Measurements from ENCODE around the gene STIMATE. TPM values are rescaled to one million over a fixed set of nuclear protein-coding genes. Genes with fewer than 3 reads are reported as not detected.

The STIMATE gene
- total RNA-seq, 1 experiment from 2014 or later = 13.5 TPM

DNA sequence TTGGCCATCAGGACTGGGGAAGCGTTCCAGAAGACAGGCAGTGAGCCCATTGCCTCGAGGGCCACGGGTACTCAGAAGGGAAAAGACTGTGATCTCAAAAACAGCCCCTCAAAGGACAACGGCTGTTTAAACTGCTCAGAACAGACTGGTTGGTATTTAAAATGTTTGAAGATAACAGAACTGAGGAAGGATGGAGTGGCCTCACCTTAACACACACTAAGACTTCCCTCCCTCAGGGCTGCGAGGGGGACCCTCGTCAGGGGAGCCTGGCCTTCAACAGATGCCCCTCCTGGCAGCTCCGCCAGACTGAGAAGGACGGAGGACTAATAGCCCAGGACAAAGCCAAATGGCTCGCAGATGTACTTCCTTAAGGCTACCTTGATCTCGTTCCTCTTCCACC lies 2.6 kb downstream of the STIMATE start:
- Histone ChIP-seq H3K27me3 (replicated peaks; ENCODE audit: control insufficient read depth, insufficient read depth, low read length) (no peaks in the 10 kb centered on the region), H3K4me3 (ENCODE audit: low read depth, low read length) (no peak overlapping the region), H3K4me1 (0 out of 2 replicates have a peak, but pooled peaks cover 7% of the 10 kb centered on the region), H3K36me3 (ENCODE audit: control insufficient read depth, insufficient read depth, low read length) (no peaks in the 10 kb centered on the region), H3K9me3 (no peaks in the 10 kb centered on the region)
- BruUV-seq (replicated peaks) = no TSS peak
- ChIA-PET CTCF (no interaction called here), POLR2A (no interaction called here)
- H3K9me3 Mint-ChIP-seq (ENCODE audit: unreplicated experiment) = no peaks in the 10 kb centered on the region
- no peak for TF ChIP-seq CTCF (IDR thresholded peaks at IDR 0.05; ENCODE audit: insufficient read depth in 1 of 2, low read depth in 1 of 2, low read length in 1 of 2, severe bottlenecking in 1 of 2, unreplicated experiment in 1 of 2)
- DNase-seq = no peak
- peaks cover 11% of the 10 kb centered on the region for H3K36me3 Mint-ChIP-seq (ENCODE audit: insufficient read depth, unreplicated experiment)
- H3K4me3 Mint-ChIP-seq (ENCODE audit: unreplicated experiment) = no peak overlapping the region
- peaks cover 15% of the 10 kb centered on the region for H3K4me1 Mint-ChIP-seq (ENCODE audit: low read depth, unreplicated experiment)
- no peak overlapping the region for H3K27ac Mint-ChIP-seq (ENCODE audit: unreplicated experiment)
- intact Hi-C loops (cut with micrococcal nuclease; ENCODE audit: unreplicated experiment) = loop anchor here (5.0 kb wide), 1 partner anchor 42 kb away; no protein-coding TSS in a partner anchor
- no peaks in the 10 kb centered on the region for H3K27me3 Mint-ChIP-seq (ENCODE audit: insufficient read depth, unreplicated experiment)

DNA sequence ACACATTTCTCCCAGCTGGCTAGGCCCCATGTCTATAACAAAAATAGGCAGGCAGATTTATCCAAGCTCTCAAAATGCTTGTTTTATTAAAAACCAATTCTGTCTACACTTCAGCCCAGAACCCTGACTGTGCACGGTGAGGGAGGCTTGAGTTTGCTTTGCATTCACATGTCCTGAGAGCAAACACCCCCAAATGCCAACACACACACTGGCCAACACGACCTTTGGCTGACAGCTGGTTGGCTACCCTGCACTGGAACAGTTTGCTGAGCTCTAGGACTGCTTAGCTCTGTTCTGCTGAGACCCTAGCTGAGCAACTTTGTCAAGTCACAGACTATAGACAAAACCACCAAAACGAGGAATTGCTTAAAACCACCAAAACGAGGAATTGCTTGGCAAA lies 3.6 kb downstream of the STIMATE start:
- H3K27ac Mint-ChIP-seq (ENCODE audit: unreplicated experiment) = no peak overlapping the region
- no peak for TF ChIP-seq CTCF (IDR thresholded peaks at IDR 0.05; ENCODE audit: insufficient read depth in 1 of 2, low read depth in 1 of 2, low read length in 1 of 2, severe bottlenecking in 1 of 2, unreplicated experiment in 1 of 2)
- BruUV-seq (replicated peaks) = no TSS peak
- Histone ChIP-seq H3K27me3 (replicated peaks; ENCODE audit: control insufficient read depth, insufficient read depth, low read length) (no peaks in the 10 kb centered on the region), H3K4me3 (ENCODE audit: low read depth, low read length) (no peak overlapping the region), H3K36me3 (ENCODE audit: control insufficient read depth, insufficient read depth, low read length) (no peaks in the 10 kb centered on the region), H3K9me3 (no peaks in the 10 kb centered on the region), H3K4me1 (0 out of 2 replicates have a peak, but pooled peaks cover 7% of the 10 kb centered on the region)
- ChIA-PET POLR2A (no interaction called here), CTCF (interaction anchor here (1.0 kb wide), 1 partner anchor 14 kb away, joined by 4 read pairs; no protein-coding TSS in a partner anchor)
- DNase-seq = peak in 1 of 2 experiments; percentile 17
- intact Hi-C loops (cut with micrococcal nuclease; ENCODE audit: unreplicated experiment) = loop anchor here (5.0 kb wide), 1 partner anchor 41 kb away; no protein-coding TSS in a partner anchor
- peaks cover 7% of the 10 kb centered on the region for H3K36me3 Mint-ChIP-seq (ENCODE audit: insufficient read depth, unreplicated experiment)
- no peaks in the 10 kb centered on the region for H3K27me3 Mint-ChIP-seq (ENCODE audit: insufficient read depth, unreplicated experiment)
- peaks cover 15% of the 10 kb centered on the region for H3K4me1 Mint-ChIP-seq (ENCODE audit: low read depth, unreplicated experiment)
- no peak overlapping the region for H3K4me3 Mint-ChIP-seq (ENCODE audit: unreplicated experiment)
- H3K9me3 Mint-ChIP-seq (ENCODE audit: unreplicated experiment) = no peaks in the 10 kb centered on the region

DNA sequence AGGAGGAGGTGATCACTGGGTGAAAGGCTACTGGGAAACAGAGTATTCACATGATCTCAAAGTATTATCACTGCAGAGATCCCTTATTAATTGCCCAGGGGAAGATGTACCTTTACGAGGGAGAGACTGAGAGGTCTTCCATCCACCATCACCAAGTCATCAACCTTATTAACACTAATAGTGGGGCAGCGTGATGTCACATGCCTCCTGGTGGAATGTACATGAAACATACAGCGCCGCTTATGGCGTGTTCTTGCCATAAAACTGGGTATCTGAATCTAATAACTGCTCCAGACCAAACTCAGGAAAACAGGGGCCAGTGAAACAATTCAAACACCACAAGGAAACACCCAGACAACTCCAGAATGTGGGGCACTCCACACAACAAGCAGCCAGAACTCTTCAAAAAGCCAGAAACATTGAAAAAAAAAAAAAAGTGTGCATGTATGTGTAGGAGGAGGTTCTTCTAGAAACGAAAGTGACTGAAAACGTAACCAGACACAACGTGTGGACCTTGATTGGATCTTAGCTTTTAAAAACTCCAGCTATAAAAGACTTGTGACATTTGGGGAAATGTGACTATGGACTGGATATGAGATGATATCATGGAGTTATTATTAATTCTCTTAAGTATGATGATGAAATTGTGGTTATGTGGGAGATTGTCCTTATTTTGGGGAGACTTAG lies 4.6 kb downstream of the STIMATE start:
- TF ChIP-seq CTCF (IDR thresholded peaks at IDR 0.05; ENCODE audit: insufficient read depth in 1 of 2, low read depth in 1 of 2, low read length in 1 of 2, severe bottlenecking in 1 of 2, unreplicated experiment in 1 of 2) = no peak
- POLR2A ChIA-PET = interaction anchor here (0.6 kb wide), 1 partner anchor 714 kb away, joined by 6 read pairs; no protein-coding TSS in a partner anchor
- intact Hi-C loops (cut with micrococcal nuclease; ENCODE audit: unreplicated experiment) = loop anchor here (5.0 kb wide), 1 partner anchor 40 kb away; no protein-coding TSS in a partner anchor

More for the DNA sequence above, 4.6 kb downstream of the STIMATE start:
- BruUV-seq (replicated peaks) = no TSS peak
- Histone ChIP-seq H3K4me1 (0 out of 2 replicates have a peak, but pooled peaks cover 4% of the 10 kb centered on the region), H3K27me3 (replicated peaks; ENCODE audit: control insufficient read depth, insufficient read depth, low read length) (no peaks in the 10 kb centered on the region), H3K4me3 (ENCODE audit: low read depth, low read length) (no peak overlapping the region), H3K9me3 (no peaks in the 10 kb centered on the region), H3K36me3 (ENCODE audit: control insufficient read depth, insufficient read depth, low read length) (no peaks in the 10 kb centered on the region)
- no peak overlapping the region for H3K27ac Mint-ChIP-seq (ENCODE audit: unreplicated experiment)
- no peak overlapping the region for H3K4me3 Mint-ChIP-seq (ENCODE audit: unreplicated experiment)
- peaks cover 15% of the 10 kb centered on the region for H3K4me1 Mint-ChIP-seq (ENCODE audit: low read depth, unreplicated experiment)
- no peak for DNase-seq
- CTCF ChIA-PET = interaction anchor here (0.6 kb wide), 1 partner anchor 99 kb away, joined by 4 read pairs; no protein-coding TSS in a partner anchor
- peaks cover 7% of the 10 kb centered on the region for H3K36me3 Mint-ChIP-seq (ENCODE audit: insufficient read depth, unreplicated experiment)
- no peaks in the 10 kb centered on the region for H3K9me3 Mint-ChIP-seq (ENCODE audit: unreplicated experiment)
- no peaks in the 10 kb centered on the region for H3K27me3 Mint-ChIP-seq (ENCODE audit: insufficient read depth, unreplicated experiment)
